GM19372 (cell line): ENCODE results near the gene ZNF777.

ENCODE experiments used
- ATAC-seq: cut with Tn5 transposase; IDR thresholded peaks from one replicate; pipeline ENCODE4 v1.9.1; 2021; ENCODE audit warnings: mild to moderate bottlenecking, low read depth, moderate library complexity; ENCODE audit not compliant: unreplicated experiment

ZNF777 gene

GRCh38 chr7:149477494-149478443, 16.9 kb upstream of the ZNF777 start:
- ATAC-seq, result no peak

- ATAC-seq, result no peak
Measured at GRCh38 chr7:149476791-149477190, 15.9 kb upstream of the ZNF777 start.

- ATAC-seq, result no peak
Measured at GRCh38 chr7:149475121-149476045, 14.5 kb upstream of the ZNF777 start.

GRCh38 chr7:149474309-149475120, 13.7 kb upstream of the ZNF777 start:
- ATAC-seq, result no peak

GRCh38 chr7:149473251-149473650, 12.4 kb upstream of the ZNF777 start:
- ATAC-seq, result no peak

- ATAC-seq, result no peak
Measured at GRCh38 chr7:149471289-149471953, 10.6 kb upstream of the ZNF777 start.

GRCh38 chr7:149469806-149470205, 8.9 kb upstream of the ZNF777 start:
- ATAC-seq, result no peak

- ATAC-seq, result no peak
Measured at GRCh38 chr7:149468208-149468607, 7.3 kb upstream of the ZNF777 start.

- no peak for ATAC-seq
Measured at GRCh38 chr7:149467321-149467859, 6.5 kb upstream of the ZNF777 start.

- ATAC-seq, result no peak
Measured at GRCh38 chr7:149466364-149466763, 5.5 kb upstream of the ZNF777 start.

GRCh38 chr7:149463500-149464161, 2.8 kb upstream of the ZNF777 start:
- ATAC-seq, result no peak

- no peak for ATAC-seq
Measured at GRCh38 chr7:149462101-149462520, 1.2 kb upstream of the ZNF777 start.

- peak; percentile 37 for ATAC-seq
Measured at GRCh38 chr7:149459540-149460452, 1.1 kb downstream of the ZNF777 start.

GRCh38 chr7:149459201-149459539, 1.7 kb downstream of the ZNF777 start:
- no peak for ATAC-seq

GRCh38 chr7:149458235-149458634, 2.6 kb downstream of the ZNF777 start:
- no peak for ATAC-seq

- no peak for ATAC-seq
Measured at GRCh38 chr7:149457766-149458165, 3.1 kb downstream of the ZNF777 start.

GRCh38 chr7:149456506-149457421, 4.1 kb downstream of the ZNF777 start:
- ATAC-seq, result no peak
